ENCODE data around the gene KLHL29.

KLHL29 gene

DNA sequence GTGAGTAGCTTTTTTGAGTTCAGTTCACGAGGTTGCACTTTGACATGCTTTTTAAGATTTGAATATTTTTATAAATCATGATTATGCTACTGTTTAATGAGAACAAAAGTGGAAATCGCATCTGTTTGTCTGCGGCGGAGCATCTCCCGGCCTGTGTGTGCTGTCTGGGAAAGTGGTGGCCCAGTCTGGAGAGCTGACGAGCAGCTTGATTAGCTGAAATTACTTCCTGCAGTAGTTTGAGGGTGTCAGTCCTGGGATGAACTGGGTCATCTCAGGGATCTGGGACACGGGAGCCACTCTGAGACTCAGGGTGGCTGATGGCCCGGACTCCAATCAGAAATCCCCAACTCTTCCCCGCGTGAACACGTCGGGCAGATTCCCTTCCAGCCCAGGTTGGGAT is 115.9 kb downstream of the KLHL29 start:
- no peaks in the 10 kb centered on the region for H3K9me3 ChIP-seq (ENCODE audit: control insufficient read depth, insufficient read depth, low read length)
- H3K27me3 ChIP-seq (ENCODE audit: control insufficient read depth, low read length), result 0 out of 2 replicates have a peak, but pooled peaks cover 3% of the 10 kb centered on the region
- H3K4me1 ChIP-seq (ENCODE audit: control insufficient read depth, low read length), result no peaks in the 10 kb centered on the region
- TF ChIP-seq, protein P1, sequence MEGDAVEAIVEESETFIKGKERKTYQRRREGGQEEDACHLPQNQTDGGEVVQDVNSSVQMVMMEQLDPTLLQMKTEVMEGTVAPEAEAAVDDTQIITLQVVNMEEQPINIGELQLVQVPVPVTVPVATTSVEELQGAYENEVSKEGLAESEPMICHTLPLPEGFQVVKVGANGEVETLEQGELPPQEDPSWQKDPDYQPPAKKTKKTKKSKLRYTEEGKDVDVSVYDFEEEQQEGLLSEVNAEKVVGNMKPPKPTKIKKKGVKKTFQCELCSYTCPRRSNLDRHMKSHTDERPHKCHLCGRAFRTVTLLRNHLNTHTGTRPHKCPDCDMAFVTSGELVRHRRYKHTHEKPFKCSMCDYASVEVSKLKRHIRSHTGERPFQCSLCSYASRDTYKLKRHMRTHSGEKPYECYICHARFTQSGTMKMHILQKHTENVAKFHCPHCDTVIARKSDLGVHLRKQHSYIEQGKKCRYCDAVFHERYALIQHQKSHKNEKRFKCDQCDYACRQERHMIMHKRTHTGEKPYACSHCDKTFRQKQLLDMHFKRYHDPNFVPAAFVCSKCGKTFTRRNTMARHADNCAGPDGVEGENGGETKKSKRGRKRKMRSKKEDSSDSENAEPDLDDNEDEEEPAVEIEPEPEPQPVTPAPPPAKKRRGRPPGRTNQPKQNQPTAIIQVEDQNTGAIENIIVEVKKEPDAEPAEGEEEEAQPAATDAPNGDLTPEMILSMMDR (IDR thresholded peaks at IDR 0.05; ENCODE audit: low read depth, low read length, poor library complexity, severe bottlenecking), result no peak
- no peak for TF ChIP-seq EZH2phosphoT487 (IDR thresholded peaks at IDR 0.05; ENCODE audit: borderline replicate concordance, low read length)
- no peak overlapping the region for H3K27ac ChIP-seq (ENCODE audit: low read depth, low read length)
- no peaks in the 10 kb centered on the region for H3F3A ChIP-seq (ENCODE audit: control insufficient read depth, insufficient read depth)
- H3K36me3 ChIP-seq (ENCODE audit: control insufficient read depth, low read length), result no peaks in the 10 kb centered on the region
- H3K79me2 ChIP-seq (ENCODE audit: control insufficient read depth, low read length), result no peaks in the 10 kb centered on the region
- no peaks in the 10 kb centered on the region for H3K9me2 ChIP-seq (replicated peaks; ENCODE audit: control insufficient read depth, low read length)
- H4K20me1 ChIP-seq (ENCODE audit: control insufficient read depth, insufficient read depth, low read depth, low read length), result no peaks in the 10 kb centered on the region
- no peak overlapping the region for H3K4me3 ChIP-seq (ENCODE audit: low read length)
- H3K4me2 ChIP-seq (ENCODE audit: low read length), result no peak overlapping the region

DNA sequence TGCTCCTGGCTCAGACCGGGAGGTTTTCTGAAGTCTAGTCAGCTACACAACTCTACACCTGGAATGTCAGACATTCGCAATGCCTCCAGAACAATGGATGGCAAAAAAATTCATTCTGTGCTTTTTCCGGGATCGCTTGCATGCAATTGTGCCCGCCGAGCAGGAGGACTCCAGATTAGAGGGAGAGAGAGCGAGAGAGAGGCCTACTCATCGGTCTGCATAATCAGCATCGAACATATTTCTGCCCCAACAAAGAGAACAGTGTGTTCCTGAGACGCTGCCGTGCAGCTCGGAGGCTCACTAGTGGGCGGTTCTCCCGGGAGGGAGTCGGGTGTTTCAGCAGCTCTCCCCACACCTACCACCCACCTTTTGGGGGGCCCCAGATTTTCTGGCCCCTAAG is 117.1 kb downstream of the KLHL29 start:
- Histone ChIP-seq H3K4me1 (ENCODE audit: control insufficient read depth, low read length) (no peaks in the 10 kb centered on the region), H3K79me2 (ENCODE audit: control insufficient read depth, low read length) (no peaks in the 10 kb centered on the region), H3F3A (ENCODE audit: control insufficient read depth, insufficient read depth) (no peaks in the 10 kb centered on the region), H3K9me3 (ENCODE audit: control insufficient read depth, insufficient read depth, low read length) (no peaks in the 10 kb centered on the region), H3K9me2 (replicated peaks; ENCODE audit: control insufficient read depth, low read length) (no peaks in the 10 kb centered on the region), H3K4me2 (ENCODE audit: low read length) (no peak overlapping the region), H3K4me3 (ENCODE audit: low read length) (no peak overlapping the region), H3K27me3 (ENCODE audit: control insufficient read depth, low read length) (0 out of 2 replicates have a peak, but pooled peaks cover 3% of the 10 kb centered on the region), H3K36me3 (ENCODE audit: control insufficient read depth, low read length) (no peaks in the 10 kb centered on the region), H4K20me1 (ENCODE audit: control insufficient read depth, insufficient read depth, low read depth, low read length) (no peaks in the 10 kb centered on the region), H3K27ac (ENCODE audit: low read depth, low read length) (no peak overlapping the region)
- no peak for TF ChIP-seq EZH2phosphoT487 (IDR thresholded peaks at IDR 0.05; ENCODE audit: borderline replicate concordance, low read length)
- TF ChIP-seq, protein P1 (IDR thresholded peaks at IDR 0.05; ENCODE audit: low read depth, low read length, poor library complexity, severe bottlenecking), result no peak

DNA sequence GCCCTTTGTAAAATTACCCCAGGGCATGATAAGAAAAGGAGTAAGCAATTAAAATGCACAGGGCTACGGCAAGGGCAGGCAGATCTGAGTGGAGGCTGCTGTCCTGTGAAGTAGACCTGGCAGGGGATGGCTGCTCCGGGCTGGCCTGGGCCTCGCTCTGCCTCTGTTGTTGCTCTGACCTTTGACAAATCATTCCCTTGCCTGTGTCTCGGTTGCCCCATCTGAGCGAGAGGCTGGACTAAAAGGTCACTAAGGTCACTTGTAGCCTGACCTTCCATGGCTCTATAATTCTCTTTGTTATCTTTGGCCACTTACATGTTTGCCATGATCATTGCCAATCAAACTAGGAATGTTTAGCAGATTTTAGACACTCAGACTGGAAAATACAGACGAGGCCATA is 118.1 kb downstream of the KLHL29 start:
- Histone ChIP-seq H3K4me1 (ENCODE audit: control insufficient read depth, low read length) (no peaks in the 10 kb centered on the region), H3K27me3 (ENCODE audit: control insufficient read depth, low read length) (no peaks in the 10 kb centered on the region)

More for the DNA sequence above, 118.1 kb downstream of the KLHL29 start:
- H3K9me2 ChIP-seq (replicated peaks; ENCODE audit: control insufficient read depth, low read length), result no peaks in the 10 kb centered on the region
- H3K9me3 ChIP-seq (ENCODE audit: control insufficient read depth, insufficient read depth, low read length), result no peaks in the 10 kb centered on the region
- no peaks in the 10 kb centered on the region for H3K79me2 ChIP-seq (ENCODE audit: control insufficient read depth, low read length)
- no peaks in the 10 kb centered on the region for H3F3A ChIP-seq (ENCODE audit: control insufficient read depth, insufficient read depth)
- H3K4me2 ChIP-seq (ENCODE audit: low read length), result no peak overlapping the region
- no peak overlapping the region for H3K27ac ChIP-seq (ENCODE audit: low read depth, low read length)
- no peak for TF ChIP-seq EZH2phosphoT487 (IDR thresholded peaks at IDR 0.05; ENCODE audit: borderline replicate concordance, low read length)
- TF ChIP-seq, protein P1 (IDR thresholded peaks at IDR 0.05; ENCODE audit: low read depth, low read length, poor library complexity, severe bottlenecking), result no peak
- H4K20me1 ChIP-seq (ENCODE audit: control insufficient read depth, insufficient read depth, low read depth, low read length), result no peaks in the 10 kb centered on the region
- H3K36me3 ChIP-seq (ENCODE audit: control insufficient read depth, low read length), result no peaks in the 10 kb centered on the region
- H3K4me3 ChIP-seq (ENCODE audit: low read length), result no peak overlapping the region
